Measurements from ENCODE around the gene ARHGEF28. TPM values are rescaled to one million over a fixed set of nuclear protein-coding genes. Genes with fewer than 3 reads are reported as not detected.

ARHGEF28 gene
- total RNA-seq, 1 experiment from 2014 or later: 32.2 TPM

DNA sequence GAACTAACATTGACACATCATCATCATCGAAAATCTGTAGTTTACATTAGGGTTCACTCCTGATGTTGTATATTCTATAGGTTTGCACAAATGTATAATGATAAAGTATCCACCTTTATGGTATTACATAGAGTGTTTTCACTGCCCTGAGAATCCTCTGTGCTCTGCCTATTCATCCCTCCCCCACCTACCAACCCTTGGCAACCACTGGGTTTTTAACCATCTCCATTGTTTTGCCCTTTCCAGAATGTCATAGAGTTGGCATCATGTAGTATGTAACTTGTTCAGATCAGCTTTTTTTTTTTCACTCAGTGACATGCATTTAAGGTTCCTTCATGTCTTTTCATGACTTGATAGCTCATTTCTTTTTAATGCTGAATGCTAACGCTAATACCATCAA, 106.0 kb downstream of the ARHGEF28 start:
- DNase-seq (ENCODE audit: extremely low read depth, low read depth): no peak

DNA sequence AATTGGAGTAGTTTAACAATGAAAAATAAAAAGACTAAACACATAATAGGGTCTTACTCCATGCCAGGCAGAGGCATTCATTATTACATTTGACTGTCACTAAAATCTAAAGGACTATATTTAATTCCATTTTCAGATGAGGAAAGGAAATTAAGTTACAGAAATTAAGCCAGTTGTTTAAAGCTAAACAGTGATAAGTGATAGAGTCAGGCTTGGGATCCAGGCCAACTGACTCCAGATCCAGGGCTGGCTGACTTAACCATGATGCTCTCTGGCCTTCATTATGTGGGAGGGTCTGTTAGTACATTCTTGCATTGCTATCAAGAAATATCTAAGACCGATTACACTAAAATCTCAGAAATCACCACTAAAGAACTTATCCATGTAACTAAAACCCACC, 107.2 kb downstream of the ARHGEF28 start:
- no peak for DNase-seq (ENCODE audit: extremely low read depth, low read depth)

DNA sequence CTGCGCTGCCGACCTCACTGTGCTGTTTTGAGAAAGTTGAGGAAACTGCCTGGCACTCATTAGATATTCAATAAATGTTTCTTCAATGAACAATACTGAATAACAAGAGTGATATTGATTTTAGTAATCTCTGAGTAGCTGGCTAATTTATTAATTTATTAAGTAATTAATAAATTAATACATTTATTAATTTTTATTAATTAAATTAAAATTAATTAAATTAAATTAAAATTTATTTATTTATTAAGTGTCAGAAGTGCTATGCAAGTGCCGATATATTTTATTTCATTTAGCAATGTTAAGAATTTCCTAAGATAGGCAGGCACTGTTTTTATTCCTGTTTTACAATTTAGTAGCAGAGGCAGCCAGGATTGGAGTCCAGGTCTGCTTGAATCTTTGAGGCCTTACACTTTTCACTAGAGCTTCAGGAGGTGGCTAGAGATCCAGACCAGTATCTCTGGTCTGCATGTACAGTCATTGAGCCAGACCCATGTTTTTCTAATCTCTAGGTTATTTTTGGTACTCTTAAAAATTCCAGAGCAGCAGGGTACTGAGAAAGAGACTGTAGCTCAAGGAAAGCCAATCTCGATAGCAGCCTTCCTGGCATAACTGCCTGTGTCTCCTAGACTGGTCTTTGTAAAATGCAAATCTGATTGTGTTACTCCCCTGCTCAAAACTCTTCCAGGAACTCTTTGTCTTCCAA, 109.2 kb downstream of the ARHGEF28 start:
- DNase-seq (ENCODE audit: extremely low read depth, low read depth): no peak

DNA sequence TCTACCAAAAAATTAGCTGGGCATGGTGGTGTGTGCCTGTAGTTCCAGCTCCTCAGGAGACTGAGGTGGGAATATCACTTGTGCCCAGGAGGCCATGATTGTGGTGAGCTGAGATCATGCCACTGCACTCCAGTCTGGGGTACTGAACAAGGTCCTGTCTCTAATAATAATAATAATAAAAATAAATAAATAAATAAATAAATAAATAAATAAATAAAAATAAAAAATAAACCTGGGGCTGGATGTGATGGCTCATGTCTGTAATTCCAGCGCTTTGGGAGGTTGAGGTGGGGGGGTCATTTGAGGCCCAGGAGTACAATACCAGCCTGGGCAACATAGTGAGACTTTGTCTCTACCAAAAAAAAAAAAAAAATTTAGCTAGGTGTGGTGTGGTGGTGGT, 113.7 kb downstream of the ARHGEF28 start:
- no peak for DNase-seq (ENCODE audit: extremely low read depth, low read depth)

DNA sequence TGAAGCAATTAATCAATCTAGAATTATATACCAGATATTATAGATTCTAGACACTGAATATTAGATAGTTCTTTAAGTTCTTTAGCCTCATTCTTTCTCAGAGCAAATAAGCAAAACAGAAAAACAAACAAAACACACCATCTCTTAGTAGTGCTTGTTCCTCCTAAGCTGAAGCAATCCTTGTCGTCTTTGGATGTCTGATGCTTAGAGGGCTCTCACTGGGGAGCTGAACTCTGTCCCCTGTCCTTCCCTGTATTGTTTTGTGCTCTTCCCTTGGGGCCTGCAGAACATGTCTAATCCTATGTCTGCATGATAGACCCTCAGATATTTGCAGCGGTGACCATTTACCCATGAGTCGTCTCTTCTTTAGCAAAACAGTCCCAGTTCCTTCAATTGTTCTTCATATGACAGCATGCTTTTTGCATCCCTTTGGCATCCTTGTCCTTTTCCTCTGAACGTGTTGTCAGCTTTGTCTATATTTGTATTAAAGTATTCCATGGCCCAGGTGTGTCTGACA, 114.3 kb downstream of the ARHGEF28 start:
- no peak for DNase-seq (ENCODE audit: extremely low read depth, low read depth)

GRCh38 chr5:73743161-73743560, 117.2 kb downstream of the ARHGEF28 start:
- no peak for DNase-seq (ENCODE audit: extremely low read depth, low read depth)

DNA sequence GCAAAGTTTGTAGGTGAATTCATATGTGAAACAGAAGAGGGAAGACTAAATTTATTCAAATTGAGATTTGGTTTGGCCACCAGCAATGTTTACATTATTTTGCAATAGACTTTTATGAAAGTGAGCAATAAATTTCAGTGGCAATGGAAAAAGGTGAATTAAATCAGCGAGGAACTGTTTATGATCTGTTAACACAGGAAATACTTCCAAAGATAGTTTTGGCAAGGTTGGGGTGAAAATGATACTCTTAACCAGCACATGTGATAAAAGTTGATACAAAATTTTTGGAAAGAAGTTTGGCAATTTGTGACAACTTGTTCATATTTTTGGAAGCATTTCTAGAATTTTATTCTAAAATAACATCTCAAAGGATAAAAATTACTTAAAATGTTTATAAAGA, 119.8 kb downstream of the ARHGEF28 start:
- no peak for DNase-seq (ENCODE audit: extremely low read depth, low read depth)

DNA sequence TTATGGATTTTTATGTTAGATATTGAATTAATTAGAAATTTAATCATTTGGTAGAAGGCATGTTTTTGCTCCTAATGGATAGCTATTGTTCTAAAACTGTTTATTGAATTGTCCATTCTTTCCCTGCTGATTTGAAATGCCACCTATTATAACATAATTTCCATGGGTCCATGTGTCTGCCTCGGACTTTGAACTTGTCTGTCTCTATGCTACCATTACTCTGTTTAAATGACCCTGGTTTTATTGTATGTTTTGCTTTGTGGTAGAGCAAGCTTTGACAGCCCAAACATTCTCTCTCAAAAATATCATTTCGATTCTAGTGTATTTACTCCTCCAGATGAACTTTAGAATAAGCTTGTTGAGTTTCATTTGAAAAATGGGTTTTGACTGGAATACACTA, 120.6 kb downstream of the ARHGEF28 start:
- DNase-seq (ENCODE audit: extremely low read depth, low read depth): no peak

DNA sequence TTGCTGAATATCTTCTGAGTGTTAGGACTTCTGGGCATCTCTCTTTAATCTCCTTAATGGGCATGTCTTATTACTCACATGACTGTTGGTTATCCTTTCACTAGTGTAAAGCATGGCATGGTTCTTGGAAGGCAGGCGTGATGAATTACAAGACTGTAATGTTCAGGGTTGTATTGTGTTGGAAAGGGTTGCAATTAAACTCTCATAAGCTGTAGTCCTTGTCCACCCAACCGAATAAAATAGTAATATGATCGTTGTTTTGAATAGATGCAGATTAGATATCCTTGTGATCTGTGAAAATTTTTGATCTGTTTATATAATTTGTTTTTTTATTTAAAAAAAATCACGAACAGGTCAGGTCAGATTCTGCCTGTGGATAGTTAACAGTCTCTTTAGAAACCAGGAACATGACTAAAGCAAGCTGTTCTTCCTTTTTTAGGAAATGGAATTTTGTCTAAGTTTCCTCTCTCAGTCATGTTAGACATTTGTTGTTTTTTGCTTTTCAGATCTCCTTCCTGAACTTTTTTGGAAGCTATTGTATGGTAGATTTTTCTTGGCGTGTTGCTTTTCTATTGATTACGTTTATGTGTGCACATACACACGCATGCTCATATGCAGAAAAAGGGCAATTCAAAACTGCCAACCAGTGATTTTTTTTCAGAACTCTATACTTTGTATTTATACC, 121.8 kb downstream of the ARHGEF28 start:
- DNase-seq (ENCODE audit: extremely low read depth, low read depth): no peak

DNA sequence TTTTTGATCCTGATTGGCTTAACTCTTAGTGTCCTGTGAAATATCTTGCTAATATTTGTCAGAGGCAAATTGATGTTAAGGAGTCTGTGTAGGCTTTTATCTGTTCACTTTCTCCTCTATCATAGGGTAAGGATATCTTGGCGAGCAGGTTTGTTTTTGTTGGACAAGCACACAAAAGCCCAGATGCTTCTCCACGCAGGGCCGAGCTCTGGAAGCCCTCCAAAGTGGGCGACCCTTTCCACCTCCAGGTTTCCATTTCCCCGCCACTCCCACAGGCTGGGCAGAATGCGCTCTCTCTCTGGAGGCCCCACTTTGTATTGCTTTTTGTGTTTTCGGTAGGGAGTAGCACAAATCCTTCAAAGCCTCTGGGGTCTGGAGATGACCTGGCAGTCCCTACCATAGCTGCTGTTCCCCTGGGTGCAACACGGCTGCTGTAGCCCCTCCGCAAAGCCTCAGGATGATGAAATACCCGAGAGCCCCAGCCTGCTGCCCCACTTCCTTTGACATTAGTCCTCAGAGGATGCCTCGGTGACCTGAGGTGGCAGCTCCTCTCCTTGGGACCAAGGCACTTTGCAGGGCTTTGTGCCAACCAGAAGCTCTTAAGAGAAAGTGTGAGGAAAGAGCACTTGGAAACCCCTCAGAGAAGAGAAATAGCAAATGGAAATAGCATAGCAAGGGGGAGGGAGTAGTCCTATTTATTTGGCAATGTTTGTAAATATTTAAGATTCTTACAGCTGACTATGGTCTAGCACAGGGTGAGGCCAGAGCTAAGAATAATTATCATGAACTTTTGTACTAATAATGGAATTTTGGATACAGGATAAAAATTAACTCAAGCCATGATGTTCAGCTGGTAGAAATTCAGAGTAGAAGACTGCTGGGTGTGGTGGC, 122.8 kb downstream of the ARHGEF28 start:
- DNase-seq (ENCODE audit: extremely low read depth, low read depth): no peak

DNA sequence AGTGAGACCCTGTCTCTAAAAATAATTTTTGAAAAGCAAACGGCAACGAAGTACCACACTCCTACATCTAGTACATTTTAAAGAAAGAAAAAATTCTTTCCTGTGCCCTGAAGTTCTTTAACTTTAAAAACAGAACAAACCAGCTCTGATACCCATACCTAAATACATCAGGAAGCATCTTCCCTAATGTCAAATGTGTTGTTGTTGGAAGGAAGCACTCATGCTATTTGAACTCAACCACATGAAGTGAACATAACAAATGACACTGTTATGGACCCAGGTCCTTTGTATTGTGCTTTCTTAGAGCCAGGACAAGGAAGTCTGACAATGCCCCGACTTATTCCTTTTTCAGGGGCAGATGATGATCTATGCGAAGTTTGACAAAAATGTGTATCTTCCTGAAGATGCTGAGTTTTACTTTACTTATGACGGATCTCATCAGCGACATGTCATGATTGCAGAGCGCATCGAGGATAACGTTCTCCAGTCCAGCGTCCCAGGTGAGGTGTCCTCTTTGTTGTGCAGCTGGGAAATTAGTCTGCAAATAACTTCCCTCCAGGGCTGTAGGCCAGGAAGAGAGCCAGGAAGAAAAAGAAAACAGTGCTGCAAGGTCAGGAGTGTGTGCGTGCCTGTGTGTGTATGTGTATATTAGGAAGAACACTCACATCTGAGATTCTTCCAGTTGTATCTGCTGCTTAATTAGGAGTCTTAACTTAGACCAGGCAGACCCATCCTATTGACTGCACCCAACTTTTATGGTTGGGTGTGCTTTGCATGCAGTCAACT, 123.7 kb downstream of the ARHGEF28 start:
- DNase-seq (ENCODE audit: extremely low read depth, low read depth): no peak

DNA sequence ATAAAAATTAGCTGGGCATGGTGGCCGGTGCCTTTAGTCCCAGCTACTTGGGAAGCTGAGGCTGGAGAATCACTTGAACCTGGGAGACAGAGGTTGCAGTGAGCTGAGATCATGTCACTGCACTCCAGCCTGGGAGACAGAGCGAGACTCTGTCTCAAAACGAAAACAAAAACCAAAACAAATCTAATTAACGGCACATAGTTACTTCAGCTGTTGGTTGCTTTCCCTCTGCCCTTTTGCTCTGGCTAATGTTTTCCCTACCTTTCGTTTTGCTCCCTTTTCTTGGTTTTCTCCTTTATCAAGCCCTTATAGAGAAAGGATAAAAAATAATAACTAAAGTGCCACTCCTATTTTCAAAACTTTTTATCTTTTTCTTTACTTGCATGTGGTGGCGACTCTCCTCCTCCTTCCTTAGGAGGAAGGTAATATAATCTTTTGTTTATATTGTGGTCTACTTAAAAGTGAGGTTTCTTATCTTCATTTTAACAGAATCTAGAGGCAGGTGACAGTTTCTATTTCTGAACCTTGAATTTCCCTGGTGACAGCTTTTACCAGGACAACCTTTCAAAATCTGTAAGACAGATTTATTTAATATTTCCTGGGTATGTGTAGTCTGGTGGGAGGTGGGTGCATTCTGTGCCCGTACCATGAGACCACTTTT, 125.4 kb downstream of the ARHGEF28 start:
- no peak for DNase-seq (ENCODE audit: extremely low read depth, low read depth)

GRCh38 chr5:73754254-73754653, 128.3 kb downstream of the ARHGEF28 start:
- DNase-seq (ENCODE audit: extremely low read depth, low read depth): no peak

DNA sequence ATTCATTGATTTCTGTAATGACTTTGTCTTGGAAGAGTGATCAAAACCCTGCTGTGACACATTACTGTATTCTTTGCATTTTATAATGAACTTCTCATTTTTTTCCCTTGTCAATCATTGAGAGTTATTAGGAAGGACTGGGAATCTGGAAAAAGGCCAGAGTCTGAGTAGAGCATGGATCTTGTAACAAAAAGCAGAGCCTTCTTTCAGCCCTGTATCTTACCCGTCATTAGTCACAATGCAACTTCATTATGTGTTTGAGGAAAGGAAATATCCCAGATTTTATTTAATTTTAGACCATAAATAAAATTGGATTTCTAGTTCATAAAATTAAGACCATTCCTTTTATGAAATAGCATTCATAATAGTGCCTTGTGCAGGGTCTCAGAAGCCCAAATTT, 131.4 kb downstream of the ARHGEF28 start:
- DNase-seq (ENCODE audit: extremely low read depth, low read depth): no peak

- DNase-seq (ENCODE audit: extremely low read depth, low read depth): no peak
These were observed 133.8 kb downstream of the ARHGEF28 start for GRCh38 chr5:73759771-73760170.

- DNase-seq (ENCODE audit: extremely low read depth, low read depth): no peak
These were observed 137.5 kb downstream of the ARHGEF28 start for GRCh38 chr5:73763300-73764032.

DNA sequence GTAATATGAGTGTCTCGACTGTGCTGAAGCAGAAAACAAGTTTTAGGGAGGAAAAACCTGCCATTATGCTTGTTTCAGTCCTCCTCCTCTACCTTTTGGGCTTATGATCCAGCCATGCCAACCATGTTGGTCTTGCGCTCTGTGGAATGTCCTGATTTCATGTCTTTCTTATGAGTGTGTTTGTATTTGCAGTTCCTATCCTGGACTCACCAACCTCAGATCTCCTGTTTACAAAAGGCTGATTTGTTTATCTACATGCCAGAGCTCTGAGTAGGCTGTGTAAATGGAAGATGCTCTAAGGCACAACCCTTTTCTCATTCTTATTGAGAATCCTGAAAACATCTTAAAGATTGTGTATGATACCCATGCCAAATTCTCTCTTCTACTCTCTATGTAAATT, 138.6 kb downstream of the ARHGEF28 start:
- DNase-seq (ENCODE audit: extremely low read depth, low read depth): peak; percentile 84

GRCh38 chr5:73764996-73765395, 139.0 kb downstream of the ARHGEF28 start:
- DNase-seq (ENCODE audit: extremely low read depth, low read depth): peak; percentile 17

DNA sequence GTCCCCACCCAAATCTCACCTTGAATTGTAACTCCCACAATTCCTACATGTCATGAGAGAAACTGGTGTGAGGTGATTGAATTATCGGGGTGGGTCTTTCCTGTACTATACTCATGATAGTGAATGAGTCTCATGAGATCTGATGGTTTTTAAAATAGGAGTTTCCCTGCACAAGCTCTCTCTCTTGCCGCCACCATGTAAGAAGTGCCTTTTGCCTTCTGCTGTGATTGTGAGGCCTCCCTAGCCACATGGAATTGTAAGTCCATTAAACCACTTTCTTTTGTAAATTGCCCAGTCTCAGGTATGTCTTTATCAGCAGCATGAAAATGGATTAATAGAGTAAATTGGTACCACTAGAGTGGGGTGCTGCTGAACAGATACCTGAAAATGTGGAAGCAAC, 140.9 kb downstream of the ARHGEF28 start:
- DNase-seq (ENCODE audit: extremely low read depth, low read depth): no peak
